DOHH2 (cell line): ENCODE data around the gene TOPBP1.
A peak's percentile ranks its signal among the peaks of the same experiment; 100 is the strongest.

Experiments used
- H3F3A ChIP-seq: fragments of 200-600 bp; sonication (generic), shearing (Covaris generic); 2 replicates; pipeline ENCODE4 v1.6.0; 2016; ENCODE audit warnings: antibody characterized with exemption, mild to moderate bottlenecking; ENCODE audit not compliant: control insufficient read depth, insufficient read depth
- H3K27ac ChIP-seq: fragments of 200-600 bp; sonication (generic); 2 replicates; pipeline ENCODE4 v1.5.1; 2014; ENCODE audit warnings: low read depth, mild to moderate bottlenecking, low read length, moderate library complexity
- H3K27me3 ChIP-seq: fragments of 200-600 bp; sonication (generic); 2 replicates; pipeline ENCODE4 v1.6.1; 2014; ENCODE audit warnings: mild to moderate bottlenecking, low read length, mixed read lengths; ENCODE audit not compliant: control insufficient read depth
- H3K36me3 ChIP-seq: fragments of 200-600 bp; sonication (generic); 2 replicates; pipeline ENCODE4 v1.6.1; 2014; ENCODE audit warnings: mild to moderate bottlenecking, low read length, moderate library complexity, mixed read lengths; ENCODE audit not compliant: control insufficient read depth
- H3K4me1 ChIP-seq: fragments of 200-600 bp; sonication (generic); 2 replicates; pipeline ENCODE4 v1.6.1; 2014; ENCODE audit warnings: mild to moderate bottlenecking, low read length, mixed read lengths; ENCODE audit not compliant: control insufficient read depth
- H3K4me2 ChIP-seq: fragments of 200-600 bp; sonication (generic); 2 replicates; pipeline ENCODE4 v1.6.0; 2014; ENCODE audit warnings: mild to moderate bottlenecking, low read length, moderate library complexity
- H3K4me3 ChIP-seq: fragments of 200-600 bp; sonication (generic); 2 replicates; pipeline ENCODE4 v1.5.1; 2014; ENCODE audit warnings: mild to moderate bottlenecking, low read length, mixed read lengths
- H3K79me2 ChIP-seq: fragments of 200-600 bp; sonication (generic); 2 replicates; pipeline ENCODE4 v1.6.1; 2014; ENCODE audit warnings: mild to moderate bottlenecking, low read length, mixed read lengths; ENCODE audit not compliant: control insufficient read depth
- H3K9me2 ChIP-seq: fragments of 200-600 bp; sonication (generic); replicated peaks from 2 replicates; pipeline ENCODE4 v1.6.1; 2014; ENCODE audit warnings: mild to moderate bottlenecking, low read length, mixed read lengths; ENCODE audit not compliant: control insufficient read depth
- H3K9me3 ChIP-seq: fragments of 200-600 bp; sonication (generic); 2 replicates; pipeline ENCODE4 v1.6.1; 2014; ENCODE audit warnings: antibody characterized with exemption, low read length, mixed read lengths; ENCODE audit not compliant: control insufficient read depth, insufficient read depth
- H4K20me1 ChIP-seq: fragments of 200-600 bp; sonication (generic); 2 replicates; pipeline ENCODE4 v1.6.0; 2014; ENCODE audit warnings: low read depth, mild to moderate bottlenecking, antibody characterized with exemption, low read length, moderate library complexity; ENCODE audit not compliant: control insufficient read depth, insufficient read depth
- EZH2phosphoT487 ChIP-seq: fragments of 200-600 bp; sonication (generic); IDR thresholded peaks from 2 replicates; pipeline ENCODE4 v1.6.1; 2017; ENCODE audit warnings: borderline replicate concordance, mild to moderate bottlenecking, antibody characterized with exemption, low read length, moderate library complexity, mixed read lengths
- TF ChIP-seq, protein P1 (sequence below): fragments of 200-600 bp; sonication (generic); IDR thresholded peaks from one replicate; pipeline ENCODE4 v1.5.1; 2014; ENCODE audit warnings: antibody characterized with exemption, mild to moderate bottlenecking, low read depth, low read length; ENCODE audit not compliant: poor library complexity, severe bottlenecking

The TOPBP1 gene

GRCh38 chr3:133574260-133574881, 87.4 kb downstream of the TOPBP1 start:
- H3K4me2 ChIP-seq: peak overlapping the region; percentile 71
- peaks cover 58% of the 10 kb centered on the region for H3K79me2 ChIP-seq
- H3K4me3 ChIP-seq: peak overlapping the region; percentile 86
- no peaks in the 10 kb centered on the region for H3K9me3 ChIP-seq
- peaks cover 73% of the 10 kb centered on the region for H3K4me1 ChIP-seq
- TF ChIP-seq EZH2phosphoT487: no peak
- TF ChIP-seq, protein P1, sequence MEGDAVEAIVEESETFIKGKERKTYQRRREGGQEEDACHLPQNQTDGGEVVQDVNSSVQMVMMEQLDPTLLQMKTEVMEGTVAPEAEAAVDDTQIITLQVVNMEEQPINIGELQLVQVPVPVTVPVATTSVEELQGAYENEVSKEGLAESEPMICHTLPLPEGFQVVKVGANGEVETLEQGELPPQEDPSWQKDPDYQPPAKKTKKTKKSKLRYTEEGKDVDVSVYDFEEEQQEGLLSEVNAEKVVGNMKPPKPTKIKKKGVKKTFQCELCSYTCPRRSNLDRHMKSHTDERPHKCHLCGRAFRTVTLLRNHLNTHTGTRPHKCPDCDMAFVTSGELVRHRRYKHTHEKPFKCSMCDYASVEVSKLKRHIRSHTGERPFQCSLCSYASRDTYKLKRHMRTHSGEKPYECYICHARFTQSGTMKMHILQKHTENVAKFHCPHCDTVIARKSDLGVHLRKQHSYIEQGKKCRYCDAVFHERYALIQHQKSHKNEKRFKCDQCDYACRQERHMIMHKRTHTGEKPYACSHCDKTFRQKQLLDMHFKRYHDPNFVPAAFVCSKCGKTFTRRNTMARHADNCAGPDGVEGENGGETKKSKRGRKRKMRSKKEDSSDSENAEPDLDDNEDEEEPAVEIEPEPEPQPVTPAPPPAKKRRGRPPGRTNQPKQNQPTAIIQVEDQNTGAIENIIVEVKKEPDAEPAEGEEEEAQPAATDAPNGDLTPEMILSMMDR: peak; percentile 23
- H3K36me3 ChIP-seq: peaks cover 51% of the 10 kb centered on the region
- H3K27ac ChIP-seq: peak overlapping the region; percentile 72
- H4K20me1 ChIP-seq: peaks cover 25% of the 10 kb centered on the region
- H3F3A ChIP-seq: peaks cover 29% of the 10 kb centered on the region
- H3K27me3 ChIP-seq: no peaks in the 10 kb centered on the region
- no peaks in the 10 kb centered on the region for H3K9me2 ChIP-seq

DNA sequence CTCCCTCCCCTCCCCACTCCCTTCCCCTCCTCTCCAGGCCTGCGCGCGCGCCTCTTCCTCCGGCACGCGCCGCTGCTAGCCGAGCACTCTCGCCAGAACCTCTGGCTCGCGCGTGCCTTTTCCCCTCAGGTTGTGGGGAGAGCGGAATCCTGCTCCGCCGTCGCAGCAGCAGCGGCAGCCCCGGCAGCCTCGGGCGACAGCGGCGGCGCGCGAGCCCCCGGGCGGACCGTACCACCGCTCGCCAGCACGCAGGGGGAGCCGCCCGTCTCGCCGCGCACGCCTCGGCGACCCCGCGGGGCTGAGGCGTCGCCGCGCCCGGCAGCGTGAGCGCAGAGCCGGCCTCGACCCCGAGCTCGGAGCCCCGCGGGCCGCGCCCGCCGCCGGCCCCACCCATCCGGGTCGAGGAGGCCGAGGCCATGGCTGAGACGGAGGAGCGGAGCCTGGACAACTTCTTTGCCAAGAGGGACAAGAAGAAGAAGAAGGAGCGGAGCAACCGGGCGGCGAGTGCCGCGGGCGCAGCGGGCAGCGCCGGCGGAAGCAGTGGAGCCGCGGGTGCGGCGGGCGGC, 88.0 kb downstream of the TOPBP1 start, which contains the start of gene CDV3:
TSS of gene CDV3 (plus strand) at position 58 of the 566 bp plus-strand sequence. CDS start at position 417, 359 bp downstream.
- H3K4me1 ChIP-seq: peaks cover 73% of the 10 kb centered on the region
- no peaks in the 10 kb centered on the region for H3K27me3 ChIP-seq
- peaks cover 29% of the 10 kb centered on the region for H3F3A ChIP-seq
- no peaks in the 10 kb centered on the region for H3K9me3 ChIP-seq
- peaks cover 51% of the 10 kb centered on the region for H3K79me2 ChIP-seq
- peak within 1 kb of the TSS; percentile 81 for H3K4me2 ChIP-seq
- no peaks in the 10 kb centered on the region for H3K9me2 ChIP-seq
- peaks cover 45% of the 10 kb centered on the region for H3K36me3 ChIP-seq
- peak within 1 kb of the TSS; percentile 95 for H3K27ac ChIP-seq
- peak within 1 kb of the TSS; percentile 86 for H3K4me3 ChIP-seq
- H4K20me1 ChIP-seq: peaks cover 18% of the 10 kb centered on the region
- TF ChIP-seq, protein P1: no peak
- TF ChIP-seq EZH2phosphoT487: no peak

GRCh38 chr3:133573054-133573628, 88.6 kb downstream of the TOPBP1 start:
- Histone ChIP-seq H3F3A (peaks cover 27% of the 10 kb centered on the region), H3K4me3 (peak overlapping the region; percentile 78), H3K4me1 (peaks cover 73% of the 10 kb centered on the region)

More at GRCh38 chr3:133573054-133573628, 88.6 kb downstream of the TOPBP1 start:
- peak overlapping the region; percentile 81 for H3K4me2 ChIP-seq
- H4K20me1 ChIP-seq: peaks cover 17% of the 10 kb centered on the region
- peaks cover 39% of the 10 kb centered on the region for H3K36me3 ChIP-seq
- no peaks in the 10 kb centered on the region for H3K9me3 ChIP-seq
- peak overlapping the region; percentile 95 for H3K27ac ChIP-seq
- peaks cover 46% of the 10 kb centered on the region for H3K79me2 ChIP-seq
- TF ChIP-seq EZH2phosphoT487: no peak
- TF ChIP-seq, protein P1: peak; percentile 8
- H3K27me3 ChIP-seq: no peaks in the 10 kb centered on the region
- no peaks in the 10 kb centered on the region for H3K9me2 ChIP-seq
